ENCODE measurements around the gene DNAJB8. TPM values are rescaled to one million over a fixed set of nuclear protein-coding genes. Genes with fewer than 3 reads are reported as not detected.

Gene DNAJB8
- total RNA-seq, 1 donor from 2014 or later = not detected

DNA sequence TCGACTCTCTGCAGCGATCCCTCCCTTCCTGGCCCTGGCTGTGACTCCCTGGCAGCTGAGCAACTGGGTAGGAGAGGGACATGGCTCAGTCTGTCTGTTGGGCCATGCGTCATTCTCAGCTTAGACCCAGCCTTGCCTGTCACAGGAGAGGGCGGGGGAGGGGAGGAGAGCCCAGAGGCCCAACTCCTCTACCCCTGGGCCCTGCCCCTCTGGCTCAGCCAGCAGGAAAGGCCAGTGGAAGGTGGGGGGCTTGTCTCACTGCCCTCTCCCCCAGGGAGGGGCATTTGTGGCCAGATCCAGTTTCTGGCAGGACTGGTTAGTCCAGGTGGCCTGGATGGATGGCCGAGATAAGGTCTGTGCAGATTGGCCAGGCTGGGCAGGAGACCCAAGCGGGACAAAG is 31.6 kb downstream of the DNAJB8 start:
- TF ChIP-seq, protein P1, sequence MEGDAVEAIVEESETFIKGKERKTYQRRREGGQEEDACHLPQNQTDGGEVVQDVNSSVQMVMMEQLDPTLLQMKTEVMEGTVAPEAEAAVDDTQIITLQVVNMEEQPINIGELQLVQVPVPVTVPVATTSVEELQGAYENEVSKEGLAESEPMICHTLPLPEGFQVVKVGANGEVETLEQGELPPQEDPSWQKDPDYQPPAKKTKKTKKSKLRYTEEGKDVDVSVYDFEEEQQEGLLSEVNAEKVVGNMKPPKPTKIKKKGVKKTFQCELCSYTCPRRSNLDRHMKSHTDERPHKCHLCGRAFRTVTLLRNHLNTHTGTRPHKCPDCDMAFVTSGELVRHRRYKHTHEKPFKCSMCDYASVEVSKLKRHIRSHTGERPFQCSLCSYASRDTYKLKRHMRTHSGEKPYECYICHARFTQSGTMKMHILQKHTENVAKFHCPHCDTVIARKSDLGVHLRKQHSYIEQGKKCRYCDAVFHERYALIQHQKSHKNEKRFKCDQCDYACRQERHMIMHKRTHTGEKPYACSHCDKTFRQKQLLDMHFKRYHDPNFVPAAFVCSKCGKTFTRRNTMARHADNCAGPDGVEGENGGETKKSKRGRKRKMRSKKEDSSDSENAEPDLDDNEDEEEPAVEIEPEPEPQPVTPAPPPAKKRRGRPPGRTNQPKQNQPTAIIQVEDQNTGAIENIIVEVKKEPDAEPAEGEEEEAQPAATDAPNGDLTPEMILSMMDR (IDR thresholded peaks at IDR 0.05) = no peak
- Mint-ChIP-seq H3K9me3 (ENCODE audit: unreplicated experiment) (peaks cover 5% of the 10 kb centered on the region), H3K36me3 (ENCODE audit: unreplicated experiment) (no peaks in the 10 kb centered on the region), H3K27me3 (ENCODE audit: unreplicated experiment) (peaks cover 66% of the 10 kb centered on the region), H3K4me3 (ENCODE audit: unreplicated experiment) (no peak overlapping the region), H3K4me1 (ENCODE audit: unreplicated experiment) (peaks cover 26% of the 10 kb centered on the region), H3K27ac (ENCODE audit: unreplicated experiment) (no peak overlapping the region)
- no peak for DNase-seq (ENCODE audit: extremely low spot score, unreplicated experiment)

DNA sequence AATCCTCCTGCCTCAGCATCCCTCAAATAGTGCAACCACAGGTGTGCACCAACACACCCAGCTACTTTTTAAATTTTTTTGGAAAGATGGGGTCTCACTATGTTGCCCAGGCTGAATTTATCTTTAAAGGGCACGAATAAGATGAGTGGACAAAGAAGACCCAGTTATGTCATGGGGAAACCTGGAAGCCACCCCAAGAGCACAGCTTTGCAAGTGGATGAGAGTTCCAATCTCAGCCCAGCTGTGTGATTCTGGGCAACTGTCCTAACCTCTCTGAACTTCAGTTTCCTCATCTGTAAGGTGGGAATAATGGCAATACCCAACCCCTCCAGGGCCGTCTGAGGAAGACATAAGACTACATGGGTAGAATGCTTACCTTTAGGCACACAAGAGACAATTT is 32.2 kb downstream of the DNAJB8 start:
- Mint-ChIP-seq H3K9me3 (ENCODE audit: unreplicated experiment) (peaks cover 5% of the 10 kb centered on the region), H3K4me3 (ENCODE audit: unreplicated experiment) (no peak overlapping the region), H3K27ac (ENCODE audit: unreplicated experiment) (no peak overlapping the region), H3K36me3 (ENCODE audit: unreplicated experiment) (no peaks in the 10 kb centered on the region), H3K27me3 (ENCODE audit: unreplicated experiment) (peaks cover 68% of the 10 kb centered on the region), H3K4me1 (ENCODE audit: unreplicated experiment) (peaks cover 27% of the 10 kb centered on the region)
- no peak for DNase-seq (ENCODE audit: extremely low spot score, unreplicated experiment)
- TF ChIP-seq, protein P1 (IDR thresholded peaks at IDR 0.05) = no peak

DNA sequence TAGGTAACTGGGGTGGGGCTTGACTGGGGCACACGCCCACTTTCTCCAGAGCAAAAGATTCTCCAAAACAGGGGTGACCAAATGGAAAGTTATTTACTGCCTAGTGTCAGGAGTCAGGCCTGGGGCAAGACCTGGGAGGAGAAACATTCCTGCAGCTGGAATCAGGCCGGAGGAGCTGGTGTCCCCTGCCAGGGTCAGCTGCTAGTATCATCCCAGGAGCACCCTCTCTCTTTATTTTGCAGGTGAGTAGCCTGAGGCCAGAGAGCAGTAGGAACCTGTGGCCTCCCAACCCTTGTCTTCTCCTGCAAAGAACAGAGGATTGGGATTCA is 32.9 kb downstream of the DNAJB8 start:
- Mint-ChIP-seq H3K27me3 (ENCODE audit: unreplicated experiment) (peaks cover 64% of the 10 kb centered on the region), H3K9me3 (ENCODE audit: unreplicated experiment) (peaks cover 5% of the 10 kb centered on the region), H3K4me1 (ENCODE audit: unreplicated experiment) (peaks cover 20% of the 10 kb centered on the region), H3K36me3 (ENCODE audit: unreplicated experiment) (no peaks in the 10 kb centered on the region), H3K27ac (ENCODE audit: unreplicated experiment) (no peak overlapping the region), H3K4me3 (ENCODE audit: unreplicated experiment) (no peak overlapping the region)
- DNase-seq (ENCODE audit: extremely low spot score, unreplicated experiment) = no peak
- TF ChIP-seq, protein P1 (IDR thresholded peaks at IDR 0.05) = no peak

DNA sequence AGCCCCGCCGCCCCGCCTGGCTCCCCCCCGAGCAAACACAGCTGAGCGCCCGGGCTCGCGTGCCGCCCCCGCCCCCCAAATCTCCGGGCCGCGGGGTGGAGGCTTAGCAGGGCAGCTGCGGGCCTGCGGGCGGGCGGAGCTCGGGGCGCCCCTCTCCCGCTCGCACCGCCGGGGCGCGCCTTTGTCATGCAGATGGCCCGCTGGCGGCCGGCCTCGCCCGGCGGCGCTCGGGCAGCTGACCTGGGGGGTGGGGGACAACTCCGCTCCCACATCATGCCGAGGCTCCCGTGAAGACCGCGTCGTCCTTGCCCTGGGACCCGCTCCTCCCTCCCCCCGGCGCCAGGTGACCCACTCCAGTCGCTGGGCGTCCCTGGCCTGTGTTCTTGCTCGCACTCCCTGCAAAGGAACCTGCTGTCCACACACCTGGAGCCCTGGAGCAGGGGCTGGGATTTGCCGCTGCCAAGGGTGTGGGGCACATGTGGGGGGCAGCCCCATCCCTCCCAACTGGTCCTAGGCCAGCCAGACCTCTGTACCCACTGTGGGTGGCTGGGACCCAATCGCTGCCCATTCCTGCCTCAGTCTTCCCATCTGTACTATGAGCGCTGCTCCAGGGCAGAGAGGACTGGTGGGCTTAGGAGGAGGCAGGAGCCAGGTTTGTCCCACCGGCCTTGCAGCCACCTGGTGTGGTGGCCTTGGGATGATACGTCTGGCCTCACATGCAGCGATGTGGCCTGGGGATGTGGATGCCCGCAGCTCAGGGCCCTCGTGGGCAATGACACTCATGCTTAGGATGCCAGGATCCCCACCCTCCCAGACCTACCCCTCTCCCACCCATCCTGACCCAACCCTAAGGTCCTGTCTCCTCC is 33.5 kb downstream of the DNAJB8 start:
- H3K9me3 Mint-ChIP-seq (ENCODE audit: unreplicated experiment) = peaks cover 5% of the 10 kb centered on the region
- TF ChIP-seq, protein P1 (IDR thresholded peaks at IDR 0.05) = no peak
- no peak for DNase-seq (ENCODE audit: extremely low spot score, unreplicated experiment)
- H3K4me3 Mint-ChIP-seq (ENCODE audit: unreplicated experiment) = peak overlapping the region; percentile 38
- peaks cover 20% of the 10 kb centered on the region for H3K4me1 Mint-ChIP-seq (ENCODE audit: unreplicated experiment)
- H3K27me3 Mint-ChIP-seq (ENCODE audit: unreplicated experiment) = peaks cover 68% of the 10 kb centered on the region
- no peak overlapping the region for H3K27ac Mint-ChIP-seq (ENCODE audit: unreplicated experiment)
- H3K36me3 Mint-ChIP-seq (ENCODE audit: unreplicated experiment) = no peaks in the 10 kb centered on the region

DNA sequence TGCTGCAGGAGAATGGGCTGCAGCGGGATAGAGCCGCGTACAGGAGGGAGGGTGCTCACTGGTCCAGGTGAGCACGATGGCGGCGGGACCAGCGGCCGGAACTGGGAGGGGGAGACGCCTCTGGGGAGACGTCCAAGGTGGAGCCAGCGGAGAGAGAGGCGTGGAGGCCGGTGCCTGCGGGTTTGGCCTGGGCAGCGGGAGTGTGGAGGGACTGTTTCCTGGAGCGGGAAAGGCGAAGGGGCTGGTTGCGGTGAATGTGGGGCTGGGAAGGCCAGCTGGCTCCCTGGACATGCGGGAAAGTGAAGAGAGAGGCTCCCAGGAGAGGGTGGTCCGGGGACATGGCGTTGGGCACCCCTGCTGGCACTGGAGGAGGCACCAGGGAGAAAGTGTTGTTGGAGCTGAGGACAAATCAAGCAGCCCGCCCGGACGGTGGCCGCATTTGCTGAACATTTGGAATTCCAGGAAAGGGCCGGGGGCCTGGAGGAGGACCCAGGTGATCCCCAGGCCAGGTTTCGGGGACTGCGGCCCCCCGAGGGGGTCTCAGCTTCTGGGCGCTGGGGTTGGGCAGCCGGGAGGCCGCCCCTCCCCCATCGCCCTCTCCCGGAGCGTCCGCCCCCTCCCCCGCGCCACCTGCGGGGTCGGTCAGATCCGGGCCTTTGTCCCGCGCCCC is 34.3 kb downstream of the DNAJB8 start:
- H3K9me3 Mint-ChIP-seq (ENCODE audit: unreplicated experiment) = peaks cover 5% of the 10 kb centered on the region
- H3K27ac Mint-ChIP-seq (ENCODE audit: unreplicated experiment) = no peak overlapping the region
- no peak for DNase-seq (ENCODE audit: extremely low spot score, unreplicated experiment)
- H3K4me1 Mint-ChIP-seq (ENCODE audit: unreplicated experiment) = peaks cover 20% of the 10 kb centered on the region
- H3K27me3 Mint-ChIP-seq (ENCODE audit: unreplicated experiment) = peaks cover 67% of the 10 kb centered on the region
- no peaks in the 10 kb centered on the region for H3K36me3 Mint-ChIP-seq (ENCODE audit: unreplicated experiment)
- H3K4me3 Mint-ChIP-seq (ENCODE audit: unreplicated experiment) = peak overlapping the region; percentile 64
- TF ChIP-seq, protein P1 (IDR thresholded peaks at IDR 0.05) = no peak
